Neuronal stem cell (in vitro differentiated cells): ENCODE results near the gene DYNLT4.
A peak's percentile ranks its signal among the peaks of the same experiment; 100 is the strongest.
"Not testable (repeated sequence)": the region's sequence is repeated elsewhere in the genome, so short reads cannot be mapped to it uniquely, and the experiment has no call there.

Source experiments
- DNase-seq: peaks from one replicate; pipeline ENCODE4 v3.0.0-alpha.2; 2013; ENCODE audit warnings: low spot score
- H2AFZ ChIP-seq: one replicate; pipeline ENCODE4 v1.6.1; 2013; ENCODE audit warnings: mild to moderate bottlenecking, low read length, inconsistent platforms
- H2AK5ac ChIP-seq: 2 replicates; pipeline ENCODE4 v1.6.1; 2013; ENCODE audit warnings: low read depth, mild to moderate bottlenecking, inconsistent platforms, low read length, moderate library complexity, mixed read lengths
- H2BK120ac ChIP-seq: 2 replicates; pipeline ENCODE4 v1.6.1; 2013; ENCODE audit warnings: low read depth, mild to moderate bottlenecking, inconsistent platforms, low read length, moderate library complexity, mixed read lengths
- H2BK12ac ChIP-seq: one replicate; pipeline ENCODE4 v1.6.1; 2013; ENCODE audit warnings: low read length, inconsistent platforms
- H2BK15ac ChIP-seq: 2 replicates; pipeline ENCODE4 v1.6.1; 2013; ENCODE audit warnings: mild to moderate bottlenecking, low read length, inconsistent platforms, mixed read lengths
- H2BK5ac ChIP-seq: one replicate; pipeline ENCODE4 v1.6.1; 2013; ENCODE audit warnings: inconsistent platforms, mild to moderate bottlenecking, low read length, moderate library complexity
- H3K14ac ChIP-seq: one replicate; pipeline ENCODE4 v1.6.1; 2013; ENCODE audit warnings: low read length, inconsistent platforms
- H3K18ac ChIP-seq: 2 replicates; pipeline ENCODE4 v1.6.1; 2013; ENCODE audit warnings: low read length, inconsistent platforms
- H3K23ac ChIP-seq: 2 replicates; pipeline ENCODE4 v1.6.1; 2013; ENCODE audit warnings: low read depth, mild to moderate bottlenecking, mixed read lengths, low read length, inconsistent platforms; ENCODE audit not compliant: poor library complexity
- H3K27ac ChIP-seq: replicated peaks from 3 replicates; pipeline ENCODE4 v1.5.1; 2013; ENCODE audit warnings: low read length, inconsistent platforms
- H3K27me3 ChIP-seq, 3 experiments: 2 replicates each; pipeline ENCODE4 v1.6.1; 2013; ENCODE audit warnings: low read length in 3 of 3, mild to moderate bottlenecking in 2 of 3, inconsistent platforms in 1 of 3, low read depth in 1 of 3, mixed read lengths in 1 of 3, moderate library complexity in 1 of 3; ENCODE audit not compliant: control insufficient read depth in 3 of 3, insufficient read depth in 3 of 3
- H3K36me3 ChIP-seq, 2 donors: replicated peaks in 1 of 2; 2 replicates each; pipeline ENCODE4 v1.6.1; 2013; ENCODE audit warnings: low read length in 2 of 2; ENCODE audit not compliant: control insufficient read depth in 2 of 2, insufficient read depth in 2 of 2
- H3K4ac ChIP-seq: 2 replicates; pipeline ENCODE4 v1.6.1; 2013; ENCODE audit warnings: inconsistent platforms, mild to moderate bottlenecking, low read length, moderate library complexity
- H3K4me1 ChIP-seq, 2 donors: 1 replicate in 1 of 2; 2 replicates in 1 of 2; pipeline ENCODE4 v1.6.1; 2013; ENCODE audit warnings: low read length in 2 of 2, low read depth in 1 of 2; ENCODE audit not compliant: control insufficient read depth in 2 of 2, insufficient read depth in 1 of 2
- H3K4me2 ChIP-seq: one replicate; pipeline ENCODE4 v1.6.1; 2013; ENCODE audit warnings: mild to moderate bottlenecking, low read length, inconsistent platforms; ENCODE audit not compliant: insufficient read depth, poor library complexity, severe bottlenecking
- H3K4me3 ChIP-seq, 2 donors: 2 replicates each; pipeline ENCODE4 v1.5.1; 2013; ENCODE audit warnings: low read length in 2 of 2, mild to moderate bottlenecking in 2 of 2, inconsistent platforms in 1 of 2, moderate library complexity in 1 of 2
- H3K79me1 ChIP-seq: one replicate; pipeline ENCODE4 v1.6.1; 2013; ENCODE audit warnings: low read depth, mild to moderate bottlenecking, inconsistent platforms, low read length, moderate library complexity
- H3K9ac ChIP-seq: one replicate; pipeline ENCODE4 v1.6.1; 2013; ENCODE audit warnings: mild to moderate bottlenecking, low read depth, low read length, inconsistent platforms; ENCODE audit not compliant: poor library complexity
- H3K9me3 ChIP-seq, 2 donors: replicated peaks in 1 of 2; 2 replicates each; pipeline versions ENCODE3 to v1.6.1; 2013; ENCODE audit warnings: low read length in 2 of 2, mild to moderate bottlenecking in 2 of 2, inconsistent platforms in 1 of 2, low read depth in 1 of 2, mixed read lengths in 1 of 2, moderate library complexity in 1 of 2; ENCODE audit not compliant: control insufficient read depth in 2 of 2, insufficient read depth in 1 of 2
- H4K8ac ChIP-seq: one replicate; pipeline ENCODE4 v1.6.1; 2013; ENCODE audit warnings: low read depth, mild to moderate bottlenecking, inconsistent platforms, low read length, moderate library complexity
- H4K91ac ChIP-seq: one replicate; pipeline ENCODE4 v1.6.1; 2013; ENCODE audit warnings: low read length, low read depth, mild to moderate bottlenecking, inconsistent platforms; ENCODE audit not compliant: poor library complexity
- WGBS, 2 donors: extraction: QIAGEN DNeasy Blood & Tissue Kit; methylation state at CpG; one replicate each; pipeline ENCODE4 v1.1.7; 2013; ENCODE audit warnings: missing lambda C conversion rate in 2 of 2, mixed read lengths in 1 of 2; ENCODE audit not compliant: insufficient read length in 2 of 2, insufficient replicate concordance in 1 of 2; ENCODE audit errors: extremely low coverage in 2 of 2; 5-methylcytosine and 5-hydroxymethylcytosine counted together

Gene DYNLT4

GRCh38 chr1:44811234-44811633 is 4.1 kb upstream of the DYNLT4 start:
- Histone ChIP-seq H3K9ac (no peak overlapping the region), H3K4ac (no peak overlapping the region), H3K36me3 (peaks cover 2 to 19% of the 10 kb centered on the region in 2 donors), H3K23ac (no peak overlapping the region), H2BK15ac (no peak overlapping the region), H3K27ac (peak overlapping the region; percentile 27), H2BK12ac (no peak overlapping the region), H3K79me1 (peaks cover 3% of the 10 kb centered on the region), H3K4me1 (peaks cover 28 to 43% of the 10 kb centered on the region in 2 donors), H4K91ac (no peak overlapping the region), H3K4me3 (no peak overlapping the region), H2AK5ac (no peak overlapping the region), H2BK5ac (no peak overlapping the region), H3K4me2 (no peak overlapping the region), H2AFZ (no peak overlapping the region), H3K27me3 (peaks cover 0 to 4% (median 0%) of the 10 kb centered on the region in 3 experiments), H3K9me3 (no peaks in the 10 kb centered on the region), H2BK120ac (no peak overlapping the region), H3K18ac (no peak overlapping the region), H3K14ac (no peak overlapping the region), H4K8ac (no peak overlapping the region)
- DNase-seq: no peak
- WGBS, 2 donors: no CpG with 5 or more reads among the region's 8 CpGs

GRCh38 chr1:44810762-44811105 is 3.6 kb upstream of the DYNLT4 start:
- not testable (repeated sequence) for H3K14ac ChIP-seq, H2BK15ac ChIP-seq, H3K9ac ChIP-seq, H2BK5ac ChIP-seq, H4K8ac ChIP-seq, H3K27me3 ChIP-seq, H3K4me2 ChIP-seq, H2BK12ac ChIP-seq, DNase-seq, H2AFZ ChIP-seq, H3K27ac ChIP-seq, H2BK120ac ChIP-seq, H3K9me3 ChIP-seq, H3K79me1 ChIP-seq, H3K18ac ChIP-seq, H4K91ac ChIP-seq, H3K4ac ChIP-seq, H3K4me3 ChIP-seq, H3K23ac ChIP-seq
- no CpG with 5 or more reads among the region's 4 CpGs for WGBS, 2 donors
- H3K36me3 ChIP-seq: peaks cover 2 to 22% of the 10 kb centered on the region in 2 donors
- peaks cover 28 to 43% of the 10 kb centered on the region in 2 donors for H3K4me1 ChIP-seq
- H2AK5ac ChIP-seq: peak overlapping the region; percentile 40

GRCh38 chr1:44810101-44810761 is 3.1 kb upstream of the DYNLT4 start:
- H3K27me3 ChIP-seq: peaks cover 0 to 4% (median 0%) of the 10 kb centered on the region in 3 experiments
- H3K4ac ChIP-seq: no peak overlapping the region
- H3K27ac ChIP-seq: no peak overlapping the region
- H3K18ac ChIP-seq: peak overlapping the region; percentile 40
- H3K9ac ChIP-seq: no peak overlapping the region
- no peak for DNase-seq
- H2BK15ac ChIP-seq: no peak overlapping the region
- WGBS, 2 donors: no CpG with 5 or more reads among the region's 12 CpGs
- no peak overlapping the region for H3K4me2 ChIP-seq
- H3K4me3 ChIP-seq: no peak overlapping the region
- H2AFZ ChIP-seq: no peak overlapping the region
- H2BK12ac ChIP-seq: no peak overlapping the region
- no peak overlapping the region for H3K23ac ChIP-seq
- no peak overlapping the region for H4K8ac ChIP-seq
- peaks cover 4 to 22% of the 10 kb centered on the region in 2 donors for H3K36me3 ChIP-seq
- no peak overlapping the region for H4K91ac ChIP-seq
- H2BK5ac ChIP-seq: no peak overlapping the region
- no peaks in the 10 kb centered on the region for H3K9me3 ChIP-seq
- peaks cover 28 to 43% of the 10 kb centered on the region in 2 donors for H3K4me1 ChIP-seq
- H3K79me1 ChIP-seq: peaks cover 3% of the 10 kb centered on the region
- peak overlapping the region; percentile 11 for H2BK120ac ChIP-seq
- H3K14ac ChIP-seq: no peak overlapping the region
- H2AK5ac ChIP-seq: peak overlapping the region; percentile 40

GRCh38 chr1:44808938-44809917 is 2.1 kb upstream of the DYNLT4 start:
- peaks cover 28 to 43% of the 10 kb centered on the region in 2 donors for H3K4me1 ChIP-seq
- DNase-seq: no peak
- no CpG with 5 or more reads among the region's 6 CpGs for WGBS, 2 donors

More at GRCh38 chr1:44808938-44809917, 2.1 kb upstream of the DYNLT4 start:
- Histone ChIP-seq H2BK5ac (peak overlapping the region; percentile 88), H3K27me3 (peaks cover 0 to 4% (median 0%) of the 10 kb centered on the region in 3 experiments), H3K14ac (no peak overlapping the region), H3K9me3 (no peaks in the 10 kb centered on the region), H2BK120ac (peak overlapping the region; percentile 4), H3K79me1 (peaks cover 3% of the 10 kb centered on the region), H3K36me3 (peaks cover 11 to 25% of the 10 kb centered on the region in 2 donors), H2AK5ac (peak overlapping the region; percentile 26), H3K27ac (peak overlapping the region; percentile 86), H3K4me2 (peak overlapping the region; percentile 64), H4K8ac (no peak overlapping the region), H3K18ac (peak overlapping the region; percentile 93), H4K91ac (no peak overlapping the region), H3K4me3 (peak overlapping the region in 1 of 2 donors; percentile 47), H3K4ac (no peak overlapping the region), H2AFZ (peak overlapping the region; percentile 45), H2BK12ac (peak overlapping the region; percentile 84), H3K9ac (peak overlapping the region; percentile 75), H3K23ac (no peak overlapping the region), H2BK15ac (peak overlapping the region; percentile 52)
